Measurements from ENCODE around the gene RAX2.

DNA sequence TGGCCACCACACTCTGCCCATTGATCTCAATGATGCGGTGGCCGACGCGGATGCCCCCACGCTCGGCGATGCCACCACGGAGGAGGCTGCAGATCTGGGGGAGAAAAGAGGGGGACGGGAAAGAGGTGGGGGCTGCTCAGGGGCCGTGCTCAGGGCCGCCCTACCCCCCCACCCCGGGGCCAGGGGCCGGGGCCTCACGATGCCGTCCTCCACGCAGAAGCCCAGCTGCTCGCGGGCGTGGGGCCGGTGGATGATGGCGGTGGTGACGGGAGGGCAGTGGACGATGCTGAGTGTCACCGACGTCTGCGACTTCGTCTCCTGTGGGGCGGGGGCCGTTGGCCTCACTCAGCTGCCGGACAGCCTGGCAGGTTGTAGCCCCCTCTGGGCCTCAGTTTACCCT is 20.8 kb downstream of the RAX2 start:
- TF ChIP-seq POLR2A (IDR thresholded peaks at IDR 0.05; ENCODE audit: extremely low read depth, insufficient read length), result no peak
- TF ChIP-seq, protein P1, sequence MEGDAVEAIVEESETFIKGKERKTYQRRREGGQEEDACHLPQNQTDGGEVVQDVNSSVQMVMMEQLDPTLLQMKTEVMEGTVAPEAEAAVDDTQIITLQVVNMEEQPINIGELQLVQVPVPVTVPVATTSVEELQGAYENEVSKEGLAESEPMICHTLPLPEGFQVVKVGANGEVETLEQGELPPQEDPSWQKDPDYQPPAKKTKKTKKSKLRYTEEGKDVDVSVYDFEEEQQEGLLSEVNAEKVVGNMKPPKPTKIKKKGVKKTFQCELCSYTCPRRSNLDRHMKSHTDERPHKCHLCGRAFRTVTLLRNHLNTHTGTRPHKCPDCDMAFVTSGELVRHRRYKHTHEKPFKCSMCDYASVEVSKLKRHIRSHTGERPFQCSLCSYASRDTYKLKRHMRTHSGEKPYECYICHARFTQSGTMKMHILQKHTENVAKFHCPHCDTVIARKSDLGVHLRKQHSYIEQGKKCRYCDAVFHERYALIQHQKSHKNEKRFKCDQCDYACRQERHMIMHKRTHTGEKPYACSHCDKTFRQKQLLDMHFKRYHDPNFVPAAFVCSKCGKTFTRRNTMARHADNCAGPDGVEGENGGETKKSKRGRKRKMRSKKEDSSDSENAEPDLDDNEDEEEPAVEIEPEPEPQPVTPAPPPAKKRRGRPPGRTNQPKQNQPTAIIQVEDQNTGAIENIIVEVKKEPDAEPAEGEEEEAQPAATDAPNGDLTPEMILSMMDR (IDR thresholded peaks at IDR 0.05; ENCODE audit: low read depth, low read length), result no peak

Measured in NB4 (cell line).